Pancreas (tissue), 10 donors: ENCODE measurements around the gene IQCM. TPM values are rescaled to one million over a fixed set of nuclear protein-coding genes. Genes with fewer than 3 reads are reported as not detected.

Source experiments
- ATAC-seq, 4 donors: fragments of 200-7000 bp; cut with Tn5 transposase; one replicate each; pipeline versions ENCODE4 v1.8.0 to v1.9.1; 2020; ENCODE audit warnings: mild to moderate bottlenecking in 4 of 4, moderate library complexity in 4 of 4
- DNase-seq, 6 donors: peaks; one replicate each; pipeline ENCODE4 v3.0.0-alpha.2; 2020
- FAIRE-seq: peaks from 2 replicates; lab custom pipeline; 2012; peaks lifted over from hg19 to GRCh38; lab: Jason Lieb, UNC
- H3K27ac ChIP-seq, 4 donors: fragments of 200-600 bp; sonication (generic); 1 replicate in 3 of 4; 2 replicates in 1 of 4; pipeline versions ENCODE4 v1.5.0 to v1.8.0; 2020
- H3K27me3 ChIP-seq, 4 donors: fragments of 200-600 bp; one replicate each; pipeline ENCODE4 v1.8.0; 2021
- H3K36me3 ChIP-seq, 3 donors: fragments of 200-600 bp; sonication (generic) in 1 of 3; one replicate each; pipeline versions ENCODE4 v1.5.0 to v1.8.0; 2020 to 2021
- H3K4me1 ChIP-seq, 3 donors: fragments of 200-600 bp; one replicate each; pipeline ENCODE4 v1.8.0; 2021
- H3K4me3 ChIP-seq, 4 donors: fragments of 200-600 bp; sonication (generic) in 2 of 4; one replicate each; pipeline versions ENCODE4 v1.5.0 to v1.8.0; 2020 to 2021
- H3K9me3 ChIP-seq, 4 donors: fragments of 200-600 bp; one replicate each; pipeline ENCODE4 v1.8.0; 2021
- WGBS, 2 donors: extraction: QIAGEN DNeasy Blood & Tissue Kit; methylation state at CpG; one replicate each; pipeline ENCODE4 v1.1.7; 2013; 5-methylcytosine and 5-hydroxymethylcytosine counted together
- intact Hi-C, 3 donors: fragments of 100-400 bp; cut with DNase I; formaldehyde crosslinking; loops; one replicate each; pipeline versions ENCODE4 v1.11.1 to v1.14.2; 2022
- polyA plus RNA-seq, 2 donors: library from polyadenylated mRNA; stranded (reverse); fragments of 200-250 nt; gene quantifications; one replicate each; pipeline ENCODE4 v1.2.3, GENCODE V29; 2013
- total RNA-seq, 6 donors: library from RNA; stranded (reverse); fragmentation: NEBNext Ultra II Directional in 4 of 6; extraction: Animal tissue kit (Norgen Biotek cat#: 25700) in 4 of 6; gene quantifications; one replicate each; pipeline versions ENCODE4 v1.2.1 to v1.2.4, GENCODE V29; 2021 to 2023
- TF ChIP-seq, protein P1 (sequence below), 4 donors: fragments of 200-600 bp; sonication (generic) in 3 of 4; IDR thresholded peaks; one replicate each; pipeline versions ENCODE4 v1.5.0 to v1.8.0; 2021; ENCODE audit warnings: antibody characterized with exemption in 4 of 4
- donor health status: healthy with polysubstance abuse.
- donor health status: DM: no; HTN: no; CAD: no; lungs with moderate emphysema.
- donor health status: DM: no; HTN: no; CAD: no.
- donor health status: control.
- donor health status: control.
- donor health status: Bipolar disorder and iron deficiency.
- donor health status: DM: yes; HTN: yes; CAD: no.
- donor health status: DM: no; HTN: no; CAD: no.
- donor health status: DM: no; HTN: no; CAD: no.
- donor health status: DM: yes; HTN: yes; CAD: no.

IQCM gene
- total and polyA plus RNA-seq, 8 donors: not detected

DNA sequence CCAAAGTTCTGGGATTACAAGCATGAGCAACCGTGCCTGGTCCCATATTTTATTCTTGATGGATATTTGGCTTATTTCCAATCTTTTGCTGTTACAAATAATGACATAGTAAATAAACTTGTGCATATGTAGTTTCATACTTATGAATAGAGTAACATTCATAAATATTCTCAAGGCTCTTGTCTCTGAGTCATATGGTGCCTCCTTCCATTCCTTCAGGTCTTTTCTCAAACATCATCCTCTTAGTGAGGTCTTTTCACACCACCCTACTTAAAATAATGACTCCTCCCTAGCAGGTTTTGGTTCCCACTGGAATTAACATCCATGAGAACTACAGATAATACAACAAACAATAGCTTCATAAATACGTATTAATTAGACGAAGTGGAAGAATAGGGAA, 416.6 kb downstream of the IQCM start:
- FAIRE-seq: no peak
- Histone ChIP-seq H3K27ac (no peak overlapping the region), H3K9me3 (no peaks in the 10 kb centered on the region), H3K27me3 (no peaks in the 10 kb centered on the region), H3K4me3 (no peak overlapping the region), H3K4me1 (no peaks in the 10 kb centered on the region), H3K36me3 (no peaks in the 10 kb centered on the region)
- TF ChIP-seq, protein P1, sequence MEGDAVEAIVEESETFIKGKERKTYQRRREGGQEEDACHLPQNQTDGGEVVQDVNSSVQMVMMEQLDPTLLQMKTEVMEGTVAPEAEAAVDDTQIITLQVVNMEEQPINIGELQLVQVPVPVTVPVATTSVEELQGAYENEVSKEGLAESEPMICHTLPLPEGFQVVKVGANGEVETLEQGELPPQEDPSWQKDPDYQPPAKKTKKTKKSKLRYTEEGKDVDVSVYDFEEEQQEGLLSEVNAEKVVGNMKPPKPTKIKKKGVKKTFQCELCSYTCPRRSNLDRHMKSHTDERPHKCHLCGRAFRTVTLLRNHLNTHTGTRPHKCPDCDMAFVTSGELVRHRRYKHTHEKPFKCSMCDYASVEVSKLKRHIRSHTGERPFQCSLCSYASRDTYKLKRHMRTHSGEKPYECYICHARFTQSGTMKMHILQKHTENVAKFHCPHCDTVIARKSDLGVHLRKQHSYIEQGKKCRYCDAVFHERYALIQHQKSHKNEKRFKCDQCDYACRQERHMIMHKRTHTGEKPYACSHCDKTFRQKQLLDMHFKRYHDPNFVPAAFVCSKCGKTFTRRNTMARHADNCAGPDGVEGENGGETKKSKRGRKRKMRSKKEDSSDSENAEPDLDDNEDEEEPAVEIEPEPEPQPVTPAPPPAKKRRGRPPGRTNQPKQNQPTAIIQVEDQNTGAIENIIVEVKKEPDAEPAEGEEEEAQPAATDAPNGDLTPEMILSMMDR (IDR thresholded peaks at IDR 0.05): no peak
- no peak for DNase-seq
- intact Hi-C loops: no loop called here
- no peak for ATAC-seq
- 45 to 57% methylated on average over 3 of the region's 3 CpGs for WGBS, 2 donors

DNA sequence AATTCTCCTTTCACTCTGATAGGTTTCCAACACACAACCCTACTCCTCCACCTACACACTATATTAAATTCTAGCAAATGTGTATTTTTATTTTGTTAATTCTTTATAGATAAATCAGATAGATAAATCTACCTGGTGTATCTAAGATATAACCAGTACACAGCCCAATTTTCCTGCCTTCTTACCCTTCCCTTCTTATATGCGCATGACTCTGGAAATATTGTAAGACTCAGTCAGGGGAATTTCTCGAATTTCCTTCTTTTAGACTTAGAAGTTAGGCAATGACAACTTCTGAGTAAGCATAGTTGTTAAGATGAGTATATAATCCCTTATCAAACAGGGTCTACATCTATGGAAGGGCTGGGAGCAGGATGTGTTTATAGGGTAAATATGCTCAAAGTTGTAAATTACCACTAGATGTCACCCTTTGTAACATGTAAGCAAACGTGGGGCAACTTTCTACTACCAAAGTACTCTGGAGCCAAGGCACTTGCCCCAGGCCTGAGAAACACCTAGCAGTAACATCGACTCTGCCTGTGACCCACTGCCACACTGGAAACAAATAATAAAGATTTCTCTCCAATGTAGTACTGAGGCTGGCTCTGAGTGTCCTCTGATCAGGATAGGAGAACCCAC, 444.7 kb downstream of the IQCM start:
- DNase-seq (peak in 1 of 6 donors; percentile 9), ATAC-seq (peak in 3 of 4 donors; percentile 69 to 75 (median 71)), FAIRE-seq (no peak)
- intact Hi-C loops: loop anchor here in 1 of 3 donors (5.0 kb wide), 1 partner anchor 526 kb away; no protein-coding TSS in a partner anchor
- 33 to 34% methylated on average over 4 of the region's 4 CpGs for WGBS, 2 donors
- H3K9me3 ChIP-seq: no peaks in the 10 kb centered on the region
- TF ChIP-seq, protein P1 (IDR thresholded peaks at IDR 0.05): no peak
- H3K4me1 ChIP-seq: no peaks in the 10 kb centered on the region
- H3K27ac ChIP-seq: no peak overlapping the region
- no peaks in the 10 kb centered on the region for H3K27me3 ChIP-seq
- H3K4me3 ChIP-seq: no peak overlapping the region
- no peaks in the 10 kb centered on the region for H3K36me3 ChIP-seq

GRCh38 chr4:149370002-149370401, 445.6 kb downstream of the IQCM start:
- FAIRE-seq: no peak
- Histone ChIP-seq H3K36me3 (no peaks in the 10 kb centered on the region), H3K4me1 (no peaks in the 10 kb centered on the region), H3K4me3 (no peak overlapping the region), H3K27ac (no peak overlapping the region), H3K27me3 (no peaks in the 10 kb centered on the region), H3K9me3 (no peaks in the 10 kb centered on the region)
- no peak for DNase-seq
- no peak for ATAC-seq
- intact Hi-C loops: loop anchor here in 1 of 3 donors (5.0 kb wide), 1 partner anchor 527 kb away; no protein-coding TSS in a partner anchor
- 46 to 47% methylated on average over 3 of the region's 3 CpGs for WGBS, 2 donors
- TF ChIP-seq, protein P1 (IDR thresholded peaks at IDR 0.05): no peak

DNA sequence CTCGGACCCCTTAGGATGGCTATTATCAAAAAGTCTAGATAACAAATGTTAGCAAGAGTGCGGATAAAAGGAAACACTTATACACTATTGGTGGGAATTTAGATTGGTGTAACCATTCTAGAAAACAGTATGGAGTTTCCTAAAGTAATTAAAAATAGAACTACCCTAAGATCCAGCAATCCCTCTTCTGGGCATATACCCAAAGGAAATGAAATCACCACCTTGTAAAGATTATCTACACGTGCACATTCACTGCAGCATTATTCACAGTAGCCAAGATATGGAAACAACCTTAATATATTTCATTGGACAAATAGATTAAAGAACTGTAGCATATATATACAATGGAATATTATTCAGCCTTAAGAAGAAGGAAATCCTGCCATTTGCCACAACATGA, 462.4 kb downstream of the IQCM start:
- intact Hi-C loops: no loop called here
- TF ChIP-seq, protein P1 (IDR thresholded peaks at IDR 0.05): no peak
- peaks cover 0 to 3% (median 0%) of the 10 kb centered on the region in 4 donors for H3K9me3 ChIP-seq
- DNase-seq (no peak), ATAC-seq (no peak), FAIRE-seq (no peak)
- H3K27me3 ChIP-seq: no peaks in the 10 kb centered on the region
- 44 to 71% methylated on average over 3 of the region's 3 CpGs for WGBS, 2 donors
- H3K27ac ChIP-seq: no peak overlapping the region
- H3K36me3 ChIP-seq: no peaks in the 10 kb centered on the region
- no peak overlapping the region for H3K4me3 ChIP-seq
- H3K4me1 ChIP-seq: no peaks in the 10 kb centered on the region

GRCh38 chr4:149349541-149349940, 466.1 kb downstream of the IQCM start:
- Histone ChIP-seq H3K4me3 (no peak overlapping the region), H3K4me1 (no peaks in the 10 kb centered on the region), H3K9me3 (peaks cover 0 to 3% (median 0%) of the 10 kb centered on the region in 4 donors), H3K27me3 (no peaks in the 10 kb centered on the region), H3K36me3 (no peaks in the 10 kb centered on the region), H3K27ac (no peak overlapping the region)
- DNase-seq (no peak), FAIRE-seq (no peak), ATAC-seq (no peak)
- TF ChIP-seq, protein P1 (IDR thresholded peaks at IDR 0.05): no peak
- intact Hi-C loops: no loop called here
